ENCODE results near the gene C1QL1.

The C1QL1 gene

GRCh38 chr17:44940317-44940716 is 27.8 kb downstream of the C1QL1 start:
- POLR2A ChIA-PET: no interaction called here
- CTCF ChIA-PET: interaction anchor here (1.0 to 7.2 kb wide), 7 partner anchors 9 to 195 kb away, joined by 3 to 54 read pairs (median 6); partner anchors contain the start of gene ACBD4
- TF ChIP-seq, protein P1, sequence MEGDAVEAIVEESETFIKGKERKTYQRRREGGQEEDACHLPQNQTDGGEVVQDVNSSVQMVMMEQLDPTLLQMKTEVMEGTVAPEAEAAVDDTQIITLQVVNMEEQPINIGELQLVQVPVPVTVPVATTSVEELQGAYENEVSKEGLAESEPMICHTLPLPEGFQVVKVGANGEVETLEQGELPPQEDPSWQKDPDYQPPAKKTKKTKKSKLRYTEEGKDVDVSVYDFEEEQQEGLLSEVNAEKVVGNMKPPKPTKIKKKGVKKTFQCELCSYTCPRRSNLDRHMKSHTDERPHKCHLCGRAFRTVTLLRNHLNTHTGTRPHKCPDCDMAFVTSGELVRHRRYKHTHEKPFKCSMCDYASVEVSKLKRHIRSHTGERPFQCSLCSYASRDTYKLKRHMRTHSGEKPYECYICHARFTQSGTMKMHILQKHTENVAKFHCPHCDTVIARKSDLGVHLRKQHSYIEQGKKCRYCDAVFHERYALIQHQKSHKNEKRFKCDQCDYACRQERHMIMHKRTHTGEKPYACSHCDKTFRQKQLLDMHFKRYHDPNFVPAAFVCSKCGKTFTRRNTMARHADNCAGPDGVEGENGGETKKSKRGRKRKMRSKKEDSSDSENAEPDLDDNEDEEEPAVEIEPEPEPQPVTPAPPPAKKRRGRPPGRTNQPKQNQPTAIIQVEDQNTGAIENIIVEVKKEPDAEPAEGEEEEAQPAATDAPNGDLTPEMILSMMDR (IDR thresholded peaks at IDR 0.05; ENCODE audit: insufficient read depth, low read length, missing control alignments): no peak
- no peak for DNase-seq (ENCODE audit: low read depth, low spot score)
- no peak overlapping the region for H3K4me3 ChIP-seq (ENCODE audit: low read depth, low read length)

DNA sequence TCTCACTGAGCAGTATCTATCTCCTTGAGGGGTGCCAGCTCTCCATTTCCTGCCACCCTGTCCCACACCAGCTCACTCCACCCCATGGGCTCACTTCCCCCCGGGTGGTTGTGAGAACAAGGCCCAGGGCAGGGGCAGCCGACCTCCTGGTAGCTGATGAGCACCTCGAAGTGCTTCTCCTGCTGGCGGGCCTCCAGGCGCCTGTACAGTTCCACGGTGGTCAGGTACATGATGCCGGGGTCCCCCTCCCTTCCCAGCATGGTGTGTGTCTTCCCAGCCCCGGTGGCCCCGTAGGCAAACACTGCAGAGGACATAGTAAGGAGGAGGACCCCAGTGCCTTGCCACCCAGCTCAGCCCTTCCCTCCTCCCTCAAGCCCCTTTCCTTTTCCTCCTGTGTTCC is 33.0 kb downstream of the C1QL1 start:
- DNase-seq (ENCODE audit: low read depth, low spot score): no peak
- TF ChIP-seq, protein P1 (IDR thresholded peaks at IDR 0.05; ENCODE audit: insufficient read depth, low read length, missing control alignments): no peak

DNA sequence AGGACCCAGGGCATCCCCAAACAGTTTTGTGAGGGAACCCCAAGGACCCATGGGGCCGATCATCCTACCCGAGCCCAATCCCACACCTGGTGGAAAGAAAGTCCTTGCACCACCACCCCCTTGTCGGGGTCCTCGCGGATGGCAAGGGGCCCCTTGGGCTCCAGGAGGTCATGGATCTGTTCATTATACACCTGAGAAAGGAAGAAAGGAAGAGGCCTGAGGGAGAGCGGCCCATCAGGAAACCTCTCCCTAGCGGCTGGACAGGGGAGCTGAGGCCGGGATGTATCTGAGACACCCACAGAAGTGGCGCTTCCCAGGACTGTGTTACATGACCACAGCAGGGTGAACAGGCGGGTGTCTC is 33.4 kb downstream of the C1QL1 start:
- no peak overlapping the region for H3K4me3 ChIP-seq (ENCODE audit: low read depth, low read length)
- ChIA-PET CTCF (interaction anchor here (7.2 kb wide), 1 partner anchor 14 kb away, joined by 54 read pairs; no protein-coding TSS in a partner anchor), POLR2A (no interaction called here)
- DNase-seq (ENCODE audit: low read depth, low spot score): no peak
- TF ChIP-seq, protein P1 (IDR thresholded peaks at IDR 0.05; ENCODE audit: insufficient read depth, low read length, missing control alignments): no peak

More for the DNA sequence above, 33.0 kb downstream of the C1QL1 start:
- ChIA-PET CTCF (interaction anchor here (7.2 kb wide), 1 partner anchor 14 kb away, joined by 54 read pairs; no protein-coding TSS in a partner anchor), POLR2A (no interaction called here)
- no peak overlapping the region for H3K4me3 ChIP-seq (ENCODE audit: low read depth, low read length)

DNA sequence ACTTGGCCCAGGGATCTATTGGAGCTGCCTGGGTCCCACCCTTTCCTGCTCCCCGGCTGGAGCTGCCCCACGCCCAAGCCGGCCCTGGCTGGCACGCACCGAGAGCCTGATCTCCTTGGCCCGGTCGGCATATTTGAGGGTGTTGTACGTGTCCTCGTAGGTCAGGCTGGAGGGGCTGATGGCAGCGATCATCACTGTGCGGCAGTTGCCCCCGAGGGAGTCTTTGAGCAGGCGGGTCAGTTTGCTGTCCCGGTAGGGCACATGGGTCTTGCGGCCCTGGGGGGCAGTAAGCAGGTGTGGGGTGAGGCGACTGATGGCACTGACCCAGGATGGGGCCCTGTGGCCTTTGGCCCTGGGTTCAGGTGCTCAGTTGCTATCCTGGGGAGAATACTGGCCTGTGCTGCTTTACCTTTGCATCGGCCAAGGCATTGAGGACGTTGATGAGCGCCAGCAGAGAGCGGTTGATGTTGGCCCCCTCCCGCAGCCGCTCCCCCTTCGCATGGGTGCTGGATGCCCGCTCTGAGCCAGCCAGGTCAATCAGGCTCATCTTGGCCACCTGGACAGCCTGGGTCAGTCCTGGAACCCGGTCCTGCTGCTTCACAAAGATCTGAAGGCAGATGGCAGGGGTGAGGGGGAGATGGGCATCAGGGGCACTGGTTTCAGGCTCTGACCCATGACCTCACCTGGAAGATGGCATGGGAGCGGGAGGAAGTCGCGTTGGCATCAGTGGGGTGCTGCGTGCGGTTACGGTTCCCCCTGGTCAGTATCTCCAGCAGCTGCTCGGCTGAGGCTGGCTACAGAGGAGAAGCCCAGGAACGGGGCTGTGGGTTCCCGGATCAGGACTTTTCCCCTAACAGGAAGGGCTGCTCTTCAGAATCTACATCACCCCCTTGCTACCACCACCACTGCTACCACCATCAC is 34.0 kb downstream of the C1QL1 start:
- ChIA-PET CTCF (interaction anchor here (6.3 to 7.2 kb wide), 2 partner anchors 13 to 86 kb away, joined by 49 to 54 read pairs; no protein-coding TSS in a partner anchor), POLR2A (no interaction called here)
- no peak for DNase-seq (ENCODE audit: low read depth, low spot score)
- no peak overlapping the region for H3K4me3 ChIP-seq (ENCODE audit: low read depth, low read length)
- TF ChIP-seq, protein P1 (IDR thresholded peaks at IDR 0.05; ENCODE audit: insufficient read depth, low read length, missing control alignments): no peak

DNA sequence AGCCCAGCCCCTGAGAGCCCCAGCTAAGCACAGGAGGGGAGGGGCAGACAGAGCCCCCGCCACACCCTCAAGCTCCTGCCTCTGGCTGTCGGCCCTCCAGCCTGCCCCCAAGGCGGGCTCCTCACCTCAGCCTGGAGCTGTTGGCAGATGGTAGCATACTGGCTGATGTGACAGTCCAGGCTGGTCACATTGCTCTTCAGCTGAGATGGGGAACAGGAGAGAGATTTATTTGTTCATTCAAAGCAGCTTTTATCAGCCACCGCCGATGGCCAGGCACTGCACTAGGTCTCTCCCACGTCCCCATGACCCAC is 35.4 kb downstream of the C1QL1 start:
- TF ChIP-seq, protein P1 (IDR thresholded peaks at IDR 0.05; ENCODE audit: insufficient read depth, low read length, missing control alignments): no peak
- POLR2A ChIA-PET: no interaction called here
- H3K4me3 ChIP-seq (ENCODE audit: low read depth, low read length): no peak overlapping the region
- DNase-seq (ENCODE audit: low read depth, low spot score): no peak
- CTCF ChIA-PET: interaction anchor here (1.4 to 6.3 kb wide), 3 partner anchors 9 to 88 kb away, joined by 5 to 52 read pairs (median 49); no protein-coding TSS in a partner anchor

DNA sequence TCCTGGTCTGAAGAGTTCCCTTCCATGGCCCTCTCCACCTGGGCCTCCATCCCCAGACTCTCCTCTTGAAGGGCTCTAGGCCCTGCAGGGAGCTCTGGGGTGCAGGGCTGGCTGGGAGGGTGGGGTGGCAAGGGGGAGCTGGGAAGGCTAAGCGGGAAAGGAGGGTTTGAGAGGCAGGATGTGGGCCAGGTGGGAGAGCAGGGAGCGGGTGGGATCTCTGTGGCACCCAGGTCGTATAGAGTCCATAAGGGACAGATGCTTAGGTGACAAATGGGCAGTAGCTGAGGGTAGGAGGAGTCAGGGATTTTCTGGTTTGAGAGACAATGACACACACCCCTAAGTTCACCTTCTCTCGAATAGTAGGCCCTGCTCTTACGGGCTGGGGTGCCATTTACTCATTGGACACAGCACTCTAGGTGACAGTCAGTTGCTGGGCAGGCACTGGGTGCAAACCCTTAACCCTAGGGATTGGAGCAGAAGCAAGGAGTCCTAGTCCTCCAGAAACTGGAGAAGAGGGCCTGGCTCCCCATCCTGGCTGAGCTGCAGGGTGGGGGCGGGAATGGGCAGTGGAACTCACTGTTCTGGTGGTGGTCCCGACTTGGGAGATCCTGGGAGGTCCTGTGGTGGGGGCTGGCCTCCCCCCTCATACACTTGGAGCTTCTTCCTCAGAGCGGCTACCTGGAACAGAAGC is 35.9 kb downstream of the C1QL1 start:
- TF ChIP-seq, protein P1 (IDR thresholded peaks at IDR 0.05; ENCODE audit: insufficient read depth, low read length, missing control alignments): no peak
- CTCF ChIA-PET: interaction anchor here (1.3 to 6.3 kb wide), 4 partner anchors 10 to 203 kb away, joined by 4 to 52 read pairs (median 27); partner anchors contain the start of gene ACBD4
- no peak for DNase-seq (ENCODE audit: low read depth, low spot score)
- POLR2A ChIA-PET: no interaction called here
- H3K4me3 ChIP-seq (ENCODE audit: low read depth, low read length): no peak overlapping the region

Measured in AG04449 (cell line).